ENCODE data around the gene ACTN3. TPM values are rescaled to one million over a fixed set of nuclear protein-coding genes. Genes with fewer than 3 reads are reported as not detected.
A peak's percentile ranks its signal among the peaks of the same experiment; 100 is the strongest.

The ACTN3 gene
- polyA plus RNA-seq, 3 donors, result not detected

GRCh38 chr11:66579017-66579606 lies 32.4 kb downstream of the ACTN3 start:
- Histone ChIP-seq H3K4me2 (replicated peaks; ENCODE audit: extremely low read depth, low read length, poor library complexity, severe bottlenecking) (no peak overlapping the region), H3K9ac (ENCODE audit: insufficient read depth, low read length, poor library complexity, severe bottlenecking) (no peak overlapping the region), H4K20me1 (ENCODE audit: insufficient read depth, low read length) (no peaks in the 10 kb centered on the region), H3K4me1 (ENCODE audit: control insufficient read depth in 1 of 2, insufficient read depth in 2 of 2, low read length in 2 of 2) (peaks cover 0 to 4% of the 10 kb centered on the region in 2 donors), H3K27me3 (ENCODE audit: control insufficient read depth in 2 of 2, insufficient read depth in 2 of 2, low read length in 2 of 2) (no peaks in the 10 kb centered on the region), H3K36me3 (replicated peaks in 1 of 2; ENCODE audit: control insufficient read depth in 1 of 2, insufficient read depth in 2 of 2, low read length in 2 of 2) (no peaks in the 10 kb centered on the region), H3K79me2 (ENCODE audit: insufficient read depth, low read length) (no peaks in the 10 kb centered on the region), H3K4me3 (replicated peaks in 1 of 3; ENCODE audit: low read depth in 2 of 3, low read length in 3 of 3) (no peak overlapping the region), H3K27ac (ENCODE audit: low read depth in 1 of 2, low read length in 2 of 2) (no peak overlapping the region), H3K9me3 (replicated peaks in 1 of 2; ENCODE audit: control insufficient read depth in 1 of 2, insufficient read depth in 1 of 2, low read length in 2 of 2) (peaks cover 8 to 9% of the 10 kb centered on the region in 2 donors), H2AFZ (ENCODE audit: insufficient read depth, low read depth, low read length, poor library complexity, severe bottlenecking) (no peak overlapping the region)
- H3K4me3 Mint-ChIP-seq, result peak overlapping the region in 1 of 2 donors; percentile 22
- peaks cover 0 to 2% of the 10 kb centered on the region in 2 donors for H3K36me3 Mint-ChIP-seq
- H3K27me3 Mint-ChIP-seq (ENCODE audit: low read depth in 3 of 3), result peaks cover 10 to 21% (median 15%) of the 10 kb centered on the region in 3 donors
- H3K4me1 Mint-ChIP-seq, result peaks cover 7% of the 10 kb centered on the region
- DNase-seq, result peak; percentile 52 to 74 (median 73)
- peaks cover 8 to 23% (median 20%) of the 10 kb centered on the region in 7 donors for H3K9me3 Mint-ChIP-seq
- intact Hi-C loops (cut with micrococcal nuclease), result loop anchor here (1.0 to 5.0 kb wide), 3 partner anchors 98 to 256 kb away; partner anchors contain the start of gene RBM4B (in 1 of the 2)
- WGBS (ENCODE audit: insufficient coverage), result 14% methylated on average over 20 of the region's 25 CpGs
- TF ChIP-seq CTCF (IDR thresholded peaks at IDR 0.05), result peak; percentile 75
- no peak overlapping the region for H3K27ac Mint-ChIP-seq

- H3K9me3 ChIP-seq (replicated peaks in 1 of 2; ENCODE audit: control insufficient read depth in 1 of 2, insufficient read depth in 1 of 2, low read length in 2 of 2), result peaks cover 8 to 9% of the 10 kb centered on the region in 2 donors
- no peaks in the 10 kb centered on the region for H3K27me3 ChIP-seq (ENCODE audit: control insufficient read depth in 2 of 2, insufficient read depth in 2 of 2, low read length in 2 of 2)
- peaks cover 0 to 4% of the 10 kb centered on the region in 2 donors for H3K4me1 ChIP-seq (ENCODE audit: control insufficient read depth in 1 of 2, insufficient read depth in 2 of 2, low read length in 2 of 2)
- H3K4me2 ChIP-seq (replicated peaks; ENCODE audit: extremely low read depth, low read length, poor library complexity, severe bottlenecking), result no peak overlapping the region
- no peak overlapping the region for H3K9ac ChIP-seq (ENCODE audit: insufficient read depth, low read length, poor library complexity, severe bottlenecking)
- H2AFZ ChIP-seq (ENCODE audit: insufficient read depth, low read depth, low read length, poor library complexity, severe bottlenecking), result no peak overlapping the region
- H3K9me3 Mint-ChIP-seq, result peaks cover 8 to 23% (median 17%) of the 10 kb centered on the region in 7 donors
- H4K20me1 ChIP-seq (ENCODE audit: insufficient read depth, low read length), result no peaks in the 10 kb centered on the region
- H3K27ac ChIP-seq (ENCODE audit: low read depth in 1 of 2, low read length in 2 of 2), result no peak overlapping the region
- no peak overlapping the region for H3K4me3 ChIP-seq (replicated peaks in 1 of 3; ENCODE audit: low read depth in 2 of 3, low read length in 3 of 3)
- intact Hi-C loops (cut with micrococcal nuclease), result loop anchor here in 1 of 2 donors (10.0 kb wide), 1 partner anchor 254 kb away; no protein-coding TSS in a partner anchor
- H3K79me2 ChIP-seq (ENCODE audit: insufficient read depth, low read length), result no peaks in the 10 kb centered on the region
- H3K4me3 Mint-ChIP-seq, result no peak overlapping the region
- no peak overlapping the region for H3K27ac Mint-ChIP-seq
- DNase-seq, result no peak
- peaks cover 4 to 16% (median 12%) of the 10 kb centered on the region in 3 donors for H3K27me3 Mint-ChIP-seq (ENCODE audit: low read depth in 3 of 3)
- no peak for TF ChIP-seq CTCF (IDR thresholded peaks at IDR 0.05)
- WGBS (ENCODE audit: insufficient coverage), result 96% methylated on average over 5 of the region's 5 CpGs
- peaks cover 7% of the 10 kb centered on the region for H3K4me1 Mint-ChIP-seq
- H3K36me3 ChIP-seq (replicated peaks in 1 of 2; ENCODE audit: control insufficient read depth in 1 of 2, insufficient read depth in 2 of 2, low read length in 2 of 2), result no peaks in the 10 kb centered on the region
- H3K36me3 Mint-ChIP-seq, result peaks cover 0 to 2% of the 10 kb centered on the region in 2 donors
These were observed 34.1 kb downstream of the ACTN3 start for GRCh38 chr11:66580803-66581202.
